Stomach (tissue), 9 donors: Measurements from ENCODE around the gene DYRK4. TPM values are rescaled to one million over a fixed set of nuclear protein-coding genes. Genes with fewer than 3 reads are reported as not detected.

Experiments
- DNase-seq, 2 donors: peaks; one replicate each; pipeline versions ENCODE4 v3.0.0 to v3.0.0-alpha.2; 2013 to 2019
- H3K27ac ChIP-seq, 5 donors: fragments of 200-600 bp in 4 of 5; sonication (generic) in 4 of 5; one replicate each; pipeline ENCODE4 v1.5.1; 2013 to 2019; ENCODE audit warnings: mild to moderate bottlenecking in 1 of 5, moderate library complexity in 1 of 5
- H3K27me3 ChIP-seq, 3 donors: fragments of 200-600 bp; sonication (generic); one replicate each; pipeline ENCODE4 v1.5.1; 2017 to 2019; ENCODE audit warnings: mixed run types in 1 of 3
- H3K36me3 ChIP-seq, 4 donors: fragments of 200-600 bp; sonication (generic); 1 replicate in 3 of 4; 2 replicates in 1 of 4; pipeline ENCODE4 v1.5.1; 2016 to 2019
- H3K4me1 ChIP-seq, 4 donors: fragments of 200-600 bp; sonication (generic); one replicate each; pipeline ENCODE4 v1.5.1; 2016 to 2019
- H3K4me3 ChIP-seq, 4 donors: fragments of 200-600 bp; sonication (generic) in 3 of 4; one replicate each; pipeline ENCODE4 v1.5.1; 2016 to 2019; ENCODE audit warnings: mild to moderate bottlenecking in 1 of 4
- H3K9me3 ChIP-seq, 4 donors: fragments of 200-600 bp; sonication (generic); one replicate each; pipeline ENCODE4 v1.5.1; 2016 to 2019
- EP300 ChIP-seq: sonication (generic); formaldehyde crosslinking; IDR thresholded peaks from one replicate; pipeline ENCODE4 v1.6.1; 2017; ENCODE audit warnings: antibody characterized with exemption
- POLR2A ChIP-seq, 4 donors: fragments of 450-650 bp; IDR thresholded peaks; one replicate each; pipeline ENCODE4 v1.6.1; 2016; ENCODE audit warnings: antibody characterized with exemption in 4 of 4, control low read depth in 2 of 4, mild to moderate bottlenecking in 1 of 4, moderate library complexity in 1 of 4
- POLR2AphosphoS5 ChIP-seq, 3 donors: sonication (generic); formaldehyde crosslinking; IDR thresholded peaks; one replicate each; pipeline ENCODE4 v1.6.1; 2016; ENCODE audit warnings: antibody characterized with exemption in 3 of 3
- WGBS, 5 donors: extraction: QIAGEN DNeasy Blood & Tissue Kit in 3 of 5; methylation state at CpG; one replicate each; pipeline versions ENCODE4 v1.1.5 to v1.1.7; 2013 to 2018; 5-methylcytosine and 5-hydroxymethylcytosine counted together
- intact Hi-C: fragments of 100-400 bp; cut with DNase I; formaldehyde crosslinking; loops from one replicate; pipeline ENCODE4 v1.15.1; 2023; ENCODE audit warnings: low total_unique reads
- polyA plus RNA-seq, 3 donors: library from polyadenylated mRNA; stranded (reverse); fragments of 200-250 nt; gene quantifications; one replicate each; pipeline ENCODE4 v1.2.3, GENCODE V29; 2013
- total RNA-seq, 5 donors: library from RNA; depleted of rRNA; stranded (reverse); fragments of >200 nt; gene quantifications; one replicate each; pipeline versions ENCODE4 v1.1.0 to v1.2.3, GENCODE V29; 2014 to 2016
- TF ChIP-seq, protein P1 (sequence below), 7 experiments: fragments of 450-650 bp in 4 of 7; fragments of 200-600 bp in 3 of 7; sonication (generic) in 3 of 7; IDR thresholded peaks; one replicate each; pipeline ENCODE4 v1.5.1; 2016 to 2019; ENCODE audit warnings: antibody characterized with exemption in 7 of 7, control low read depth in 2 of 7, mild to moderate bottlenecking in 1 of 7
- donor health status: healthy with polysubstance abuse.
- donor health status: Bipolar disorder and iron deficiency.
- donor health status: healthy.

DYRK4 gene
- total and polyA plus RNA-seq, 8 donors = 16.5 to 41.0 (median 29.0) TPM; not detected in 1

- Histone ChIP-seq H3K27ac (no peak overlapping the region), H3K36me3 (no peaks in the 10 kb centered on the region), H3K4me3 (no peak overlapping the region), H3K4me1 (no peaks in the 10 kb centered on the region), H3K27me3 (peaks cover 0 to 17% (median 0%) of the 10 kb centered on the region in 3 donors), H3K9me3 (no peaks in the 10 kb centered on the region)
- TF ChIP-seq, protein P1, sequence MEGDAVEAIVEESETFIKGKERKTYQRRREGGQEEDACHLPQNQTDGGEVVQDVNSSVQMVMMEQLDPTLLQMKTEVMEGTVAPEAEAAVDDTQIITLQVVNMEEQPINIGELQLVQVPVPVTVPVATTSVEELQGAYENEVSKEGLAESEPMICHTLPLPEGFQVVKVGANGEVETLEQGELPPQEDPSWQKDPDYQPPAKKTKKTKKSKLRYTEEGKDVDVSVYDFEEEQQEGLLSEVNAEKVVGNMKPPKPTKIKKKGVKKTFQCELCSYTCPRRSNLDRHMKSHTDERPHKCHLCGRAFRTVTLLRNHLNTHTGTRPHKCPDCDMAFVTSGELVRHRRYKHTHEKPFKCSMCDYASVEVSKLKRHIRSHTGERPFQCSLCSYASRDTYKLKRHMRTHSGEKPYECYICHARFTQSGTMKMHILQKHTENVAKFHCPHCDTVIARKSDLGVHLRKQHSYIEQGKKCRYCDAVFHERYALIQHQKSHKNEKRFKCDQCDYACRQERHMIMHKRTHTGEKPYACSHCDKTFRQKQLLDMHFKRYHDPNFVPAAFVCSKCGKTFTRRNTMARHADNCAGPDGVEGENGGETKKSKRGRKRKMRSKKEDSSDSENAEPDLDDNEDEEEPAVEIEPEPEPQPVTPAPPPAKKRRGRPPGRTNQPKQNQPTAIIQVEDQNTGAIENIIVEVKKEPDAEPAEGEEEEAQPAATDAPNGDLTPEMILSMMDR (IDR thresholded peaks at IDR 0.05) = no peak
- TF ChIP-seq POLR2AphosphoS5 (IDR thresholded peaks at IDR 0.05) = no peak
- TF ChIP-seq POLR2A (IDR thresholded peaks at IDR 0.05) = no peak
- no peak for TF ChIP-seq EP300
- WGBS, 5 donors = 30 to 39% (median 36%) methylated on average over 8 of the region's 8 CpGs
- intact Hi-C loops = no loop called here
- DNase-seq = peak in 1 of 2 donors; percentile 38
These were observed 17.5 kb downstream of the DYRK4 start for GRCh38 chr12:4579305-4580102.

DNA sequence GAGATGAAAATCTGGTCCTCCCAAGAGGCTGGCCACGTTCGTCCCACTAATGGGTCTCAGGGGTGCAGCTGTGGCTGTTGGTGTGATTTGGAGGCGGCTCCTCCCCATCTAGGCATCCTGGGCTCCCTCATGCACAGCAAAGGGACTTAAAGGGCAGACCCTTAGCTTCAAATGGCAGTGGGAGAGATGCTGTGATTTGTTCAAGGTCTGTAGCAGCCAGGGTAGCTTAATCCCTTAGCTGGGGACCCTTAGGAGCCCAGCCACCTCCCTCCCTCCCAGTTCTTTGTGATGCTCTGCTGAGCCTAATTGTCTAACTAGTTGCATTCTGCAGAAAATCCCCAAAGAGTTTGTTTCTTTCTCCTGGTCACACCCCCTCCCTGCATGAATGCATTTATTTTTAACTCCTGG is 18.3 kb downstream of the DYRK4 start:
- Histone ChIP-seq H3K4me1 (no peaks in the 10 kb centered on the region), H3K4me3 (no peak overlapping the region), H3K9me3 (no peaks in the 10 kb centered on the region), H3K27me3 (peaks cover 0 to 17% (median 0%) of the 10 kb centered on the region in 3 donors), H3K36me3 (no peaks in the 10 kb centered on the region), H3K27ac (no peak overlapping the region)
- intact Hi-C loops = no loop called here
- TF ChIP-seq, protein P1 (IDR thresholded peaks at IDR 0.05) = no peak
- TF ChIP-seq EP300 (no peak), POLR2AphosphoS5 (IDR thresholded peaks at IDR 0.05) (no peak), POLR2A (IDR thresholded peaks at IDR 0.05) (no peak)
- DNase-seq = no peak
- WGBS, 5 donors = 37 to 73% (median 64%) methylated on average over 2 to 3 of the region's 3 CpGs

DNA sequence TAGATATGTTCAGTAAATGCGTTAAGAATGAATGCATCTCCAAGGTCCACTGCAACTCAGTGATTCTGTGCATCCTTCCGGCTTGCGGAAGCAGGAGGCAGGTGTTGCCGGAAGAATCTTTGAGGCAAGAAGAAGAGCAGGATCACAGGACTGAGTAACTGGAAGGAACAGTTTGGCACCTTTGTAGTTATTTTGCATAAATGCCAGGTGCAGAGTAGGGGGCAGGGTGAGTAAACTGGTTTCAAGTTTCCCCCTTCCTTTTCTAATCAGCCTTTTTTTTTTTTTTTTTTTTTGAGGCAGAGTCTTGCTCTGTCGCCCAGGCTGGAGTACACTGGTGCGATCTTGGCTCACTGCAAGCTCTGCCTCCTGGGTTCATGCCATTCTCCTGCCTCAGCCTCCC is 22.3 kb downstream of the DYRK4 start:
- intact Hi-C loops = no loop called here
- WGBS, 5 donors = 77 to 88% (median 81%) methylated on average over 4 to 6 of the region's 6 CpGs
- TF ChIP-seq POLR2AphosphoS5 (IDR thresholded peaks at IDR 0.05) = no peak
- TF ChIP-seq, protein P1 (IDR thresholded peaks at IDR 0.05) = no peak
- TF ChIP-seq POLR2A (IDR thresholded peaks at IDR 0.05) = no peak
- no peak for TF ChIP-seq EP300

GRCh38 chr12:4584896-4585295 is 22.9 kb downstream of the DYRK4 start:
- H3K36me3 ChIP-seq = no peaks in the 10 kb centered on the region
- intact Hi-C loops = no loop called here
- peaks cover 0 to 19% (median 0%) of the 10 kb centered on the region in 3 donors for H3K27me3 ChIP-seq
- no peaks in the 10 kb centered on the region for H3K9me3 ChIP-seq
- no peak overlapping the region for H3K27ac ChIP-seq
- DNase-seq = no peak
- WGBS, 5 donors = 72 to 77% (median 76%) methylated on average over 7 of the region's 7 CpGs
- TF ChIP-seq POLR2A (IDR thresholded peaks at IDR 0.05) (no peak), EP300 (no peak)
- TF ChIP-seq, protein P1 (IDR thresholded peaks at IDR 0.05) = no peak
- no peak overlapping the region for H3K4me3 ChIP-seq
- H3K4me1 ChIP-seq = no peaks in the 10 kb centered on the region

More for the DNA sequence above, 22.3 kb downstream of the DYRK4 start:
- Histone ChIP-seq H3K4me3 (no peak overlapping the region), H3K27me3 (peaks cover 0 to 22% (median 0%) of the 10 kb centered on the region in 3 donors), H3K4me1 (no peaks in the 10 kb centered on the region), H3K27ac (no peak overlapping the region), H3K36me3 (no peaks in the 10 kb centered on the region), H3K9me3 (no peaks in the 10 kb centered on the region)
- no peak for DNase-seq
